Measurements from ENCODE around the gene OTOF. TPM values are rescaled to one million over a fixed set of nuclear protein-coding genes. Genes with fewer than 3 reads are reported as not detected.
"Not testable (repeated sequence)": the region's sequence is repeated elsewhere in the genome, so short reads cannot be mapped to it uniquely, and the experiment has no call there.

OTOF gene
- total and polyA plus RNA-seq, 8 donors = 0.07 to 0.26 (median 0.12) TPM; not detected in 1

DNA sequence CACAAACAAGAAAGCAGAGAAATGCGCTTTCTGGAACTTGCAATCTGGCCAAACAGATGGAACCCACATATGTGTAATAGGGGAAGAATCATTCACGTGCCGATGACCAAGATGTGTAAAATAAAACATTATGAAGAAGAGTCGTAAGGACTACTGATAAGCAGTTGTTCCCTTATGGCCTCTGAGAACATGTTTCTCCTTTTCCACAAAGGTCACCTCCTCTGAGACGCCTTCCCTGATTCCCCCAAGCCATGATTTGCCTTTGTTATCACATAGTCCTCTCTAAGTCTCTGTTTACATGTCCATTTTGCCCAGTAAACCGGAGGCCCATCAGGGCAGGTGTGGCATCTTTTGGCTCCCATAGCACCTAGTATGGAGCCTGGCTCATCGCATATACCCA, 8.0 kb downstream of the OTOF start:
- ATAC-seq (no peak), FAIRE-seq (no peak), DNase-seq (no peak)
- Histone ChIP-seq H3K27me3 (no peaks in the 10 kb centered on the region), H3K4me3 (no peak overlapping the region), H3K27ac (no peak overlapping the region), H3K9me3 (no peaks in the 10 kb centered on the region), H3K36me3 (no peaks in the 10 kb centered on the region), H3K4me1 (no peaks in the 10 kb centered on the region)
- intact Hi-C loops (cut with DNase I) = no loop called here
- TF ChIP-seq, protein P1, sequence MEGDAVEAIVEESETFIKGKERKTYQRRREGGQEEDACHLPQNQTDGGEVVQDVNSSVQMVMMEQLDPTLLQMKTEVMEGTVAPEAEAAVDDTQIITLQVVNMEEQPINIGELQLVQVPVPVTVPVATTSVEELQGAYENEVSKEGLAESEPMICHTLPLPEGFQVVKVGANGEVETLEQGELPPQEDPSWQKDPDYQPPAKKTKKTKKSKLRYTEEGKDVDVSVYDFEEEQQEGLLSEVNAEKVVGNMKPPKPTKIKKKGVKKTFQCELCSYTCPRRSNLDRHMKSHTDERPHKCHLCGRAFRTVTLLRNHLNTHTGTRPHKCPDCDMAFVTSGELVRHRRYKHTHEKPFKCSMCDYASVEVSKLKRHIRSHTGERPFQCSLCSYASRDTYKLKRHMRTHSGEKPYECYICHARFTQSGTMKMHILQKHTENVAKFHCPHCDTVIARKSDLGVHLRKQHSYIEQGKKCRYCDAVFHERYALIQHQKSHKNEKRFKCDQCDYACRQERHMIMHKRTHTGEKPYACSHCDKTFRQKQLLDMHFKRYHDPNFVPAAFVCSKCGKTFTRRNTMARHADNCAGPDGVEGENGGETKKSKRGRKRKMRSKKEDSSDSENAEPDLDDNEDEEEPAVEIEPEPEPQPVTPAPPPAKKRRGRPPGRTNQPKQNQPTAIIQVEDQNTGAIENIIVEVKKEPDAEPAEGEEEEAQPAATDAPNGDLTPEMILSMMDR (IDR thresholded peaks at IDR 0.05) = no peak
- 85 to 88% methylated on average over 7 of the region's 7 CpGs for WGBS, 2 donors

DNA sequence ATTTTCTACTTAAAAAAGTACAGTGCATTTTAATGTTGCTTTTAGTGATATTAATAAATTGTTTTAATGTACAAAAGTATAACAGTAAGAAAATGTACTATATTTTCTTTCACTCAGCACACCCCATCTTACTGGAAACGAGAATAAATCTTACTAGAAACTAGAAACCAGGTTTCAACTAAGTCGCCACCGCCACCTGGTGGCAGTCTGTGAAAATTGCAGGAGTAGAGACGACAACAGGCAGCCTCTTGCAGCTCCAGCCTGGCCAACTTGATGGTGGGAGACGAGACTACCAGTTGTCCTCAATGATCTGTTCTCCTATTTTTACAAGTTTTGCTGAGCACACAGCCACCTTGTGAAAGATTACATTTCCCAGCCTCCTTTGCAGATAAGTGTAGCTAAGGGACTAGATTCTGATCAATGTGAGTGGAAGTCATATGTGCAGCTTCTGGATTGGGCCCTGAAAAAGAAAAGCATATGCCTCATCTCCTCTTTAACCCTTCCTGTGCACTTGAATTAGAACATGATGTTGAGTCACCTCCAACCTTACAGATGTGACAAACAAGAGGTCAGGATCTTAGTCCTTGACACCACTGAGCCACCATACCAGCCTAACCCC, 8.7 kb downstream of the OTOF start:
- Histone ChIP-seq H3K4me1 (no peaks in the 10 kb centered on the region), H3K36me3 (no peaks in the 10 kb centered on the region), H3K4me3 (no peak overlapping the region), H3K9me3 (no peaks in the 10 kb centered on the region), H3K27me3 (no peaks in the 10 kb centered on the region), H3K27ac (no peak overlapping the region)
- FAIRE-seq = no peak
- TF ChIP-seq, protein P1 (IDR thresholded peaks at IDR 0.05) = peak; percentile 28 to 61 (median 52)
- intact Hi-C loops (cut with DNase I) = no loop called here
- 15 to 16% methylated on average over 5 of the region's 5 CpGs for WGBS, 2 donors
- DNase-seq = peak in 4 of 6 donors; percentile 34 to 81 (median 57)
- ATAC-seq = peak in 3 of 4 donors; percentile 31 to 68 (median 48)

DNA sequence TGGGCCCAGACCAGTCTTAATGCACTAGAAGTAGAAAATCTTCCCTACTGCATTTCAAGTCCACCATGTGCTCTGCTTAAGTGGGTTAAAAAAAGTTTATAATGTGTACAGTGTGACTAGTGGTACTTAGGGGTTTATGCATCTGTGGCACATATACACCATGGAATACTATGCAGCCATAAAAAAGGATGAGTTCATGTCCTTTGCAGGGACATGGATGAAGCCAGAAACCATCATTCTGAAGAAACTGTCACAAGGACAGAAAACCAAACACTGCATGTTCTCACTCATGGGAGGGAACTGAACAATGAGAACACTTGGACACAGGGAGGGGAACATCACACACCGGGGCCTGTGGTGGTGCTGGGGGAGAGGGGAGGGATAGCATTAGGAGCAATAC, 9.4 kb downstream of the OTOF start:
- H3K27me3 ChIP-seq; H3K36me3 ChIP-seq; H3K4me3 ChIP-seq; H3K4me1 ChIP-seq; intact Hi-C loops (cut with DNase I); H3K27ac ChIP-seq; DNase-seq; ATAC-seq; H3K9me3 ChIP-seq; FAIRE-seq: not testable (repeated sequence)
- 85 to 94% methylated on average over 1 of the region's 1 CpG for WGBS, 2 donors

DNA sequence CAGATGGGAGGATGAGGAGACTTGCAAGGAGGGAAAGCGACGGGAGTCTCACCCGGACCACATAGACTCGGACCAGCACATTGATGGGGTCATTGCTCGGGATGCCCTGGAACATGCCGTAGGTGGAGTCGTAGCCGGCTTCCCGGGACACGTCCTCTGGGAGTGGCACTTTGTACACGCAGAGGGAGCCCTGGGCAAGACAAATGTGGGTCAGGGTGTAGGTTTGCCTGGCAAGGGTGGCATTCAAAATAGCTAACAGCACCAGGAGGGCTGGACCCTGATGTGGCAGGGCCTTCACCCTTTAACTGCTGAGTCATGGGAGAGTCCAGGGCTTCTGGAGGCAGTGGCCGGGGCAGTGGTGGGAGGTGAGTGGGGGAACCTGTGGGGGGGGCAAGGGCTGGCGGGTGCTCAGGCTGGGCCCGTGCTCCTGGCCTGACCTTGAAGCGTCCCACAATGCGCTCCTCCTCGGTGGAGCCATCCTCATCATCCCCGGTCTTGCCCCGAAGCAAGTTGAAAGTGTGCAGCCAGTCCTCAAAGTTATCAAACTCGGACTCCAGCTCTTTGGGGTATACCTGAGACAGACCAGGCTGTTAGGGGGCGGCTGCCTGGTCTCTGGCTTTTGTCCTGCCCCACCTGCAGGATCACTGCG, 11.1 kb downstream of the OTOF start:
- intact Hi-C loops (cut with DNase I) = no loop called here
- Histone ChIP-seq H3K36me3 (no peaks in the 10 kb centered on the region), H3K9me3 (no peaks in the 10 kb centered on the region), H3K27me3 (no peaks in the 10 kb centered on the region), H3K4me3 (no peak overlapping the region), H3K27ac (no peak overlapping the region), H3K4me1 (no peaks in the 10 kb centered on the region)
- ATAC-seq (no peak), FAIRE-seq (no peak), DNase-seq (peak in 2 of 6 donors; percentile 9 to 34)
- 77 to 80% methylated on average over 22 of the region's 22 CpGs for WGBS, 2 donors
- TF ChIP-seq, protein P1 (IDR thresholded peaks at IDR 0.05) = no peak

DNA sequence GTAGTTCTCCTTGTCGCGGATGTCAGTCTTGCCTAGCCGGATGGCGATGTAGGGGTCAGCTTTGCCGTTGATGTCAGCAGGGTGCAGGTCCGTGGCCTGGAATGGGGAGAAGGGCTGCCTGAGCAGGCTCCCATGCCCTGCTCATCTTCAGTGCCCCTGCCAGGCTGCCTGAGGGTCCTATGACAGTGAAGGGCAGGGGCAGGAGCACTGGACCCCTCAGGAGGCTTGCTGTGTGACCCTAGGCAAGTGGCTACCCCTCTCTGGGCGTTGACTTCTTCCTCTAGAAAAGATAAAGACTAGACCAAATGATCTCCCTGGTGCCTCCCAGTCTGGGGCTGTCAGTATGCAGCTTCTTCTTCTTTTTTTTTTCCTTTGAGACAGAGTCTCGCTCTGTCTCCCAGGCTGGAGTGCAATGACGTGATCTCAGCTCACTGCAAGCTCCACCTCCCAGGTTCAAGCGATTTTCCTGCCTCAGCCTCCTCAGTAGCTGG, 11.9 kb downstream of the OTOF start:
- intact Hi-C loops (cut with DNase I) = no loop called here
- ATAC-seq (no peak), DNase-seq (peak in 1 of 6 donors; percentile 21), FAIRE-seq (no peak)
- TF ChIP-seq, protein P1 (IDR thresholded peaks at IDR 0.05) = no peak
- Histone ChIP-seq H3K4me3 (no peak overlapping the region), H3K27me3 (no peaks in the 10 kb centered on the region), H3K36me3 (no peaks in the 10 kb centered on the region), H3K4me1 (no peaks in the 10 kb centered on the region), H3K9me3 (no peaks in the 10 kb centered on the region), H3K27ac (no peak overlapping the region)
- 89 to 92% methylated on average over 10 of the region's 10 CpGs for WGBS, 2 donors

Data from pancreas (tissue), 10 donors.